Sigmoid colon (tissue), 7 donors: ENCODE measurements around the gene BMPR1A. TPM values are rescaled to one million over a fixed set of nuclear protein-coding genes. Genes with fewer than 3 reads are reported as not detected.
A peak's percentile ranks its signal among the peaks of the same experiment; 100 is the strongest.

ENCODE experiments used
- DNase-seq: peaks from one replicate; pipeline ENCODE4 v3.0.0-alpha.2; 2019
- H3K27ac ChIP-seq, 4 donors: fragments of 200-600 bp; sonication (generic); one replicate each; pipeline ENCODE4 v1.5.1; 2016 to 2019; ENCODE audit warnings: mild to moderate bottlenecking in 1 of 4
- H3K27me3 ChIP-seq, 3 donors: fragments of 200-600 bp; sonication (generic); one replicate each; pipeline ENCODE4 v1.5.1; 2019; ENCODE audit warnings: mild to moderate bottlenecking in 1 of 3
- H3K36me3 ChIP-seq, 4 donors: fragments of 200-600 bp; sonication (generic); one replicate each; pipeline ENCODE4 v1.5.1; 2016 to 2019
- H3K4me1 ChIP-seq, 4 donors: fragments of 200-600 bp; sonication (generic); one replicate each; pipeline ENCODE4 v1.5.1; 2017 to 2019
- H3K4me3 ChIP-seq, 4 donors: fragments of 200-600 bp; sonication (generic); one replicate each; pipeline ENCODE4 v1.5.1; 2017 to 2019; ENCODE audit warnings: mild to moderate bottlenecking in 2 of 4, moderate library complexity in 1 of 4
- H3K9me3 ChIP-seq, 4 donors: fragments of 200-600 bp in 3 of 4; sonication (generic) in 3 of 4; one replicate each; pipeline versions ENCODE4 v1.5.1 to v1.6.1; 2013 to 2019
- CTCF ChIP-seq, 4 experiments: fragments of 450-650 bp in 3 of 4; fragments of 200-600 bp in 1 of 4; IDR thresholded peaks; one replicate each; pipeline ENCODE4 v1.5.1; 2016 to 2019; ENCODE audit warnings: antibody characterized with exemption in 4 of 4, mild to moderate bottlenecking in 3 of 4, moderate library complexity in 2 of 4
- EP300 ChIP-seq, 4 donors: sonication (generic); formaldehyde crosslinking; IDR thresholded peaks; one replicate each; pipeline ENCODE4 v1.6.1; 2017; ENCODE audit warnings: antibody characterized with exemption in 4 of 4
- POLR2A ChIP-seq, 2 donors: fragments of 450-650 bp; IDR thresholded peaks; one replicate each; pipeline ENCODE4 v1.6.1; 2016; ENCODE audit warnings: antibody characterized with exemption in 2 of 2, mild to moderate bottlenecking in 2 of 2, moderate library complexity in 2 of 2
- POLR2AphosphoS5 ChIP-seq, 4 donors: sonication (generic); formaldehyde crosslinking; IDR thresholded peaks; one replicate each; pipeline ENCODE4 v1.6.1; 2017; ENCODE audit warnings: antibody characterized with exemption in 4 of 4
- WGBS, 2 donors: extraction: QIAGEN DNeasy Blood & Tissue Kit; methylation state at CpG; one replicate each; pipeline ENCODE4 v1.1.7; 2013; 5-methylcytosine and 5-hydroxymethylcytosine counted together
- intact Hi-C: fragments of 100-400 bp; cut with DNase I; formaldehyde crosslinking; loops from one replicate; pipeline ENCODE4 v1.15.1; 2023
- polyA plus RNA-seq, 3 donors: library from polyadenylated mRNA; stranded (reverse); fragments of 200-250 nt; gene quantifications; one replicate each; pipeline ENCODE4 v1.2.3, GENCODE V29; 2013
- total RNA-seq, 4 donors: library from RNA; depleted of rRNA; stranded (reverse); fragments of >200 nt; gene quantifications; one replicate each; pipeline ENCODE4 v1.1.0, GENCODE V29; 2016
- donor health status: healthy with polysubstance abuse.
- donor health status: Bipolar disorder and iron deficiency.
- donor health status: healthy.

The BMPR1A gene
- total and polyA plus RNA-seq, 7 donors: 5.5 to 145 (median 84.2) TPM

GRCh38 chr10:86871563-86872183 lies 115.3 kb downstream of the BMPR1A start:
- Histone ChIP-seq H3K27ac (peak overlapping the region in 2 of 4 donors; percentile 5 to 56), H3K4me1 (peaks cover 0 to 58% (median 44%) of the 10 kb centered on the region in 4 donors)
- 86% methylated on average over 5 of the region's 5 CpGs for WGBS, 2 donors

GRCh38 chr10:86872757-86873156 lies 116.3 kb downstream of the BMPR1A start:
- Histone ChIP-seq H3K9me3 (no peaks in the 10 kb centered on the region), H3K36me3 (peaks cover 0 to 10% (median 0%) of the 10 kb centered on the region in 4 donors), H3K4me3 (no peak overlapping the region), H3K4me1 (peaks cover 0 to 51% (median 39%) of the 10 kb centered on the region in 4 donors), H3K27ac (peak overlapping the region in 2 of 4 donors; percentile 25 to 56), H3K27me3 (no peaks in the 10 kb centered on the region)
- intact Hi-C loops: no loop called here
- WGBS, 2 donors: 39 to 40% methylated on average over 4 of the region's 4 CpGs
- no peak for TF ChIP-seq EP300 (IDR thresholded peaks at IDR 0.05)
- no peak for TF ChIP-seq POLR2AphosphoS5 (IDR thresholded peaks at IDR 0.05)
- TF ChIP-seq CTCF (IDR thresholded peaks at IDR 0.05): no peak
- TF ChIP-seq POLR2A (IDR thresholded peaks at IDR 0.05): no peak
- DNase-seq: no peak

More at GRCh38 chr10:86871563-86872183, 115.3 kb downstream of the BMPR1A start:
- Histone ChIP-seq H3K36me3 (peaks cover 0 to 10% (median 0%) of the 10 kb centered on the region in 4 donors), H3K27me3 (no peaks in the 10 kb centered on the region), H3K9me3 (no peaks in the 10 kb centered on the region), H3K4me3 (no peak overlapping the region)
- intact Hi-C loops: no loop called here
- TF ChIP-seq EP300 (IDR thresholded peaks at IDR 0.05) (no peak), POLR2A (IDR thresholded peaks at IDR 0.05) (no peak), POLR2AphosphoS5 (IDR thresholded peaks at IDR 0.05) (no peak), CTCF (IDR thresholded peaks at IDR 0.05) (no peak)
- no peak for DNase-seq

- 19 to 50% methylated on average over 2 of the region's 2 CpGs for WGBS, 2 donors
- H3K4me1 ChIP-seq: peaks cover 0 to 42% (median 32%) of the 10 kb centered on the region in 4 donors
- no peaks in the 10 kb centered on the region for H3K27me3 ChIP-seq
These were observed 120.3 kb downstream of the BMPR1A start for GRCh38 chr10:86876748-86877147.

GRCh38 chr10:86878983-86879713 lies 122.7 kb downstream of the BMPR1A start:
- peak overlapping the region in 2 of 4 donors; percentile 42 to 43 for H3K27ac ChIP-seq
- intact Hi-C loops: no loop called here
- TF ChIP-seq CTCF (IDR thresholded peaks at IDR 0.05) (no peak), EP300 (IDR thresholded peaks at IDR 0.05) (no peak), POLR2AphosphoS5 (IDR thresholded peaks at IDR 0.05) (no peak), POLR2A (IDR thresholded peaks at IDR 0.05) (no peak)
- H3K36me3 ChIP-seq: peaks cover 0 to 10% (median 0%) of the 10 kb centered on the region in 4 donors
- no peaks in the 10 kb centered on the region for H3K27me3 ChIP-seq
- H3K4me1 ChIP-seq: peaks cover 0 to 23% (median 14%) of the 10 kb centered on the region in 4 donors
- WGBS, 2 donors: 79 to 85% methylated on average over 3 of the region's 3 CpGs
- H3K9me3 ChIP-seq: no peaks in the 10 kb centered on the region
- no peak for DNase-seq
- no peak overlapping the region for H3K4me3 ChIP-seq

More at GRCh38 chr10:86876748-86877147, 120.3 kb downstream of the BMPR1A start:
- no peak for DNase-seq
- Histone ChIP-seq H3K27ac (peak overlapping the region in 3 of 4 donors; percentile 22 to 40 (median 23)), H3K36me3 (peaks cover 0 to 10% (median 0%) of the 10 kb centered on the region in 4 donors), H3K9me3 (no peaks in the 10 kb centered on the region), H3K4me3 (no peak overlapping the region)
- TF ChIP-seq POLR2A (IDR thresholded peaks at IDR 0.05) (no peak), CTCF (IDR thresholded peaks at IDR 0.05) (no peak), EP300 (IDR thresholded peaks at IDR 0.05) (no peak), POLR2AphosphoS5 (IDR thresholded peaks at IDR 0.05) (no peak)
- intact Hi-C loops: no loop called here
